Measurements from ENCODE around the gene UGT1A8. TPM values are rescaled to one million over a fixed set of nuclear protein-coding genes. Genes with fewer than 3 reads are reported as not detected.

The UGT1A8 gene
- total RNA-seq, 1 experiment from 2014 or later = 0.17 TPM

- intact Hi-C loops (cut with micrococcal nuclease; ENCODE audit: unreplicated experiment) = loop anchor here (5.0 to 10.0 kb wide), 5 partner anchors 280 to 732 kb away; partner anchors contain the start of genes ATG16L1 and DGKD
- CTCF ChIA-PET = no interaction called here
- POLR2A ChIA-PET (ENCODE audit: unreplicated experiment) = interaction anchor here (0.7 to 2.1 kb wide), 4 partner anchors 10 to 153 kb away, joined by 3 to 16 read pairs (median 6); no protein-coding TSS in a partner anchor
- Histone ChIP-seq H3K36me3 (ENCODE audit: low read depth) (peaks cover 51% of the 10 kb centered on the region), H3K27ac (peak within 1 kb of the TSS; percentile 97), H2AFZ (no peak within 1 kb of the TSS), H3K9me2 (ENCODE audit: insufficient read depth) (no peaks in the 10 kb centered on the region), H3F3A (ENCODE audit: insufficient read depth, low read depth) (peaks cover 94% of the 10 kb centered on the region), H3K9me3 (ENCODE audit: insufficient read depth, low read depth) (no peaks in the 10 kb centered on the region), H3K4me3 (peak within 1 kb of the TSS; percentile 69), H3K4me2 (peak within 1 kb of the TSS; percentile 96), H3K79me2 (ENCODE audit: low read depth) (peaks cover 67% of the 10 kb centered on the region), H4K20me1 (ENCODE audit: insufficient read depth) (no peaks in the 10 kb centered on the region), H3K27me3 (ENCODE audit: insufficient read depth, low read depth) (no peaks in the 10 kb centered on the region), H3K4me1 (replicated peaks; ENCODE audit: insufficient read depth) (peaks cover 52% of the 10 kb centered on the region)
- DNase-seq = no peak
- no TSS peak for BruUV-seq (replicated peaks)
- TF ChIP-seq CTCF (conservative IDR thresholded peaks at IDR 0.05) (no peak), EZH2 (IDR thresholded peaks at IDR 0.05; ENCODE audit: low read depth) (no peak)
These were observed 75.2 kb downstream of the UGT1A8 start, which contains the start of gene UGT1A6 for GRCh38 chr2:233692648-233693047. UGT1A6 (plus strand) TSS chr2:233692890; CDS start chr2:233693005, 115 bp downstream.

- TF ChIP-seq CTCF (conservative IDR thresholded peaks at IDR 0.05) (no peak), EZH2 (IDR thresholded peaks at IDR 0.05; ENCODE audit: low read depth) (no peak)
- peaks cover 64% of the 10 kb centered on the region for H3K36me3 ChIP-seq (ENCODE audit: low read depth)
- no peak for DNase-seq
- no peaks in the 10 kb centered on the region for H3K27me3 ChIP-seq (ENCODE audit: insufficient read depth, low read depth)
- intact Hi-C loops (cut with micrococcal nuclease; ENCODE audit: unreplicated experiment) = loop anchor here (5.0 to 10.0 kb wide), 5 partner anchors 282 to 731 kb away; partner anchors contain the start of genes ATG16L1 and DGKD
- H3K9me2 ChIP-seq (ENCODE audit: insufficient read depth) = no peaks in the 10 kb centered on the region
- H3K27ac ChIP-seq = peak overlapping the region; percentile 97
- H3K4me1 ChIP-seq (replicated peaks; ENCODE audit: insufficient read depth) = peaks cover 54% of the 10 kb centered on the region
- POLR2A ChIA-PET (ENCODE audit: unreplicated experiment) = interaction anchor here (0.7 kb wide), 1 partner anchor 267 kb away, joined by 6 read pairs; no protein-coding TSS in a partner anchor
- peak overlapping the region; percentile 96 for H3K4me2 ChIP-seq
- peak overlapping the region; percentile 69 for H3K4me3 ChIP-seq
- BruUV-seq (replicated peaks) = no TSS peak
- no peaks in the 10 kb centered on the region for H3K9me3 ChIP-seq (ENCODE audit: insufficient read depth, low read depth)
- H4K20me1 ChIP-seq (ENCODE audit: insufficient read depth) = no peaks in the 10 kb centered on the region
- no peak overlapping the region for H2AFZ ChIP-seq
- peaks cover 80% of the 10 kb centered on the region for H3K79me2 ChIP-seq (ENCODE audit: low read depth)
- CTCF ChIA-PET = interaction anchor here (0.7 kb wide), 1 partner anchor 65 kb away, joined by 3 read pairs; no protein-coding TSS in a partner anchor
- peaks cover 95% of the 10 kb centered on the region for H3F3A ChIP-seq (ENCODE audit: insufficient read depth, low read depth)
These were observed 76.5 kb downstream of the UGT1A8 start for GRCh38 chr2:233693963-233694362.

- no peak overlapping the region for H2AFZ ChIP-seq
- H4K20me1 ChIP-seq (ENCODE audit: insufficient read depth) = no peaks in the 10 kb centered on the region
- H3K36me3 ChIP-seq (ENCODE audit: low read depth) = peaks cover 79% of the 10 kb centered on the region
- H3K27me3 ChIP-seq (ENCODE audit: insufficient read depth, low read depth) = no peaks in the 10 kb centered on the region
- H3K4me2 ChIP-seq = peak overlapping the region; percentile 96
- intact Hi-C loops (cut with micrococcal nuclease; ENCODE audit: unreplicated experiment) = loop anchor here (10.0 kb wide), 2 partner anchors 546 to 726 kb away; no protein-coding TSS in a partner anchor
- H3K4me1 ChIP-seq (replicated peaks; ENCODE audit: insufficient read depth) = peaks cover 78% of the 10 kb centered on the region
- ChIA-PET CTCF (no interaction called here), POLR2A (ENCODE audit: unreplicated experiment) (interaction anchor here (0.5 to 2.0 kb wide), 3 partner anchors 8 to 1352 kb away, joined by 3 to 38 read pairs (median 11); no protein-coding TSS in a partner anchor)
- BruUV-seq (replicated peaks) = no TSS peak
- H3K27ac ChIP-seq = peak overlapping the region; percentile 97
- H3K9me3 ChIP-seq (ENCODE audit: insufficient read depth, low read depth) = no peaks in the 10 kb centered on the region
- H3K4me3 ChIP-seq = peak overlapping the region; percentile 69; the same call in 1 of the 2 replicates
- H3K9me2 ChIP-seq (ENCODE audit: insufficient read depth) = no peaks in the 10 kb centered on the region
- H3K79me2 ChIP-seq (ENCODE audit: low read depth) = peaks cover 96% of the 10 kb centered on the region
- TF ChIP-seq EZH2 (IDR thresholded peaks at IDR 0.05; ENCODE audit: low read depth) = no peak
- TF ChIP-seq CTCF (conservative IDR thresholded peaks at IDR 0.05) = no peak
- peak; percentile 59 to 67 for DNase-seq
- peaks cover 93% of the 10 kb centered on the region for H3F3A ChIP-seq (ENCODE audit: insufficient read depth, low read depth)
These were observed 81.3 kb downstream of the UGT1A8 start for GRCh38 chr2:233698740-233699139.
